HCEC 1CT (cell line): Measurements from ENCODE around the gene ABCC9.

Experiments used
- DNase-seq: peaks from one replicate; pipeline ENCODE4 v3.0.0-alpha.2; 2017

The ABCC9 gene

DNA sequence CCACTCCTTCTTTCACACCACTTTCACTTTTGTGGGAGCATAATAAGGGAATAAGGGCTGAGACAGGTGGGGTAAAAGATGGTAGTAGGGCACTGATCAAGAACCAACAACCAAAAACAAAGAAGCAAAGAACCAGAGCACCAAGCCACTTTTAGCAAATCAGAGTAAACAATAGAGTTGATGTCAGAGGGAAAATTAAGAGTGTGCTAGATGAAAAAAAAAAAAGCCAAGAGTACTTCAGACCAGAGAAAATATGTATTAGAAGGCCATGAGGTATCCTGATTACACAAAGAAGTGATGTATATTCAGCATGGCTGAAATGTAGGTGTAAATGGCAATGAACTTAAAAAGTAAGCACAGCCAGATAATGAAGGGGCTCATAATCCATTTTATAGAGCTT is 75.4 kb downstream of the ABCC9 start:
- no peak for DNase-seq

DNA sequence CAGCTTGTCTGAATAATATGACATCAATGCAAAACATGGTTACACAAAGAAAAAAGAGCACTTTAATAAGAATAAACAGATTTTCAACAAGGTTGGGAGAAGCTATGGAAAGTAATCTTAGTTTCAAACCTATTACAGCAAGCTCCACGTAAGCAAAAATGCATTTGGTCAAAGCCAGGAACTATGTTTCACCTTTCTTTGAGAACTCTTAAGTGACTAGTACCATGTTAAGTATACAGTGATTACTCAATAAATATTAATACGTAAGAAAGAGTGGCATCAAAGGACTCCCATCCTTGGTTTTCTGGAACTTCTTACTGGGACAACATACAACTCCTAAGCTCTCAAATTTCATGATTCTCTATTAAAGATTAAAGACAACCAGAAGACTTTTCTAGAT is 80.7 kb downstream of the ABCC9 start:
- DNase-seq: no peak

DNA sequence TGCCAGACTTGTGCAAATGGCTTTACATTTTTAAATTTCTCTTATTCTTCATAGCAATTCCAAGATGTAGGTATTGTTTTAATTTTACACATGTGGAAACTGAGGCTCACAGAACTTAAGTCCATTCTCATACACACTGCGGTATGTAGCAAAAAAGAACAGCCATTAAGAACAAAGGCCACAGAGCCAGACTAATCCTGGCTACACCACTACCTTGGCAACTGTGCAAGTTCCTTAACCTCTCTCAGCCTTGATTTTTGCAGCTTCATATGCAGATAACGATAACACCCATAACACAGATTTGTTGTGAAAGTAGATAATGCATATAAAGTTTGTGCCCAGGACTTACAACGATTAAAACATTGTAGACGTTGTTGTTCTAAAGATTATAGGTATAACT is 81.1 kb downstream of the ABCC9 start:
- no peak for DNase-seq

DNA sequence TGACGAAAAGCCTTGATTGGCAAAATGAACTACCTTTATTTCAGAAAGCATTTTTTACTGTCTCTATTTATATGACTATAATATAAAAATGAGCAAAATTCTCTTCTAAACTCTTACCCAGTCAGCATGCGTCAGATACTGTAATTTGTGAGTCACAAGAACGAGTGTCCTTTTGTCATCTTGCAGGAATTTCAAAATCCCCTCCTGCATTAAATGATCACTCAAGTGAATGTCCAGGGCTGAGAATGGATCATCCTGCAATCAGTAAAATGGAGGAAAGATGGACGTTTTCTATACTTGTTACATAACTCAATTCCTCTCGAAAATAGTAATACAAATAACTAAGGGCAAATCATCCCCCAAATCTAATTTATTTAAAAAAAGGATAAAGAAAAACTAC is 89.0 kb downstream of the ABCC9 start:
- peak; percentile 88 for DNase-seq

DNA sequence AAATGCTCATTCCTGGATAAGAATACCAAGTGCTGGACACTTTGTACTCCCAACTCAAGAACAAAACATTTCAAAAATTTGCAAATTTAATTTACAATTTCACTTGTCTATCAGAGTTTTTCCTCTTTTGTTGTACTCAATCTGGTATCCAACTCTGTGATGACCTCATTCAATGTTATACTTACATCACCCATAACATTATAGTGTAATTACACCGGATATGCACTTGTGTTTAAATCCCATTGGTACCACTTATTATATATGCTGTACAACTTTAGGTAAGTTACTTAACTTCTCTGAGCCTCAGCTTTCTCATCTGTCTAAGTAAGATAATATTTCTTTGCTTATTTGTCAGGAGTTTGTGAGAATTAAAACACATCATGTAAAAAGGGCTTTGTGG is 90.1 kb downstream of the ABCC9 start:
- DNase-seq: no peak

DNA sequence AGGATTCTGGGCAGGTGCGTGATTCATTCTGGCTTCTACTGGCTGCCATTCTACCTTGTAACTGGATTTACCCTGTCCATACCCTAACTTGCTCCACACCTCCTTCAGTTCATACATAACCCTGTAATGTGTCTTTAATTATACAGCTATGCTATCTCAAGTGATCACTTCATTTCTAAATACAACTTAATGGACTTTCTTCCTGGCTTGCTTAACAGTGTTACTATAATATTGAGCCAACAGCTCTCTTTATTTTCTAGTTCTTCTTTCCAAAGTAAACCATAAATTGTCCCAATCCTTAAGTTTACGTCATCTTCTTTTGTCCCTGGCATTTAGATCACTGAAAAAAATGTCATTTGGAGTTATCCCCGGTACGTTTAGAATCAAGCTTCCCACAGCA is 90.8 kb downstream of the ABCC9 start:
- no peak for DNase-seq

DNA sequence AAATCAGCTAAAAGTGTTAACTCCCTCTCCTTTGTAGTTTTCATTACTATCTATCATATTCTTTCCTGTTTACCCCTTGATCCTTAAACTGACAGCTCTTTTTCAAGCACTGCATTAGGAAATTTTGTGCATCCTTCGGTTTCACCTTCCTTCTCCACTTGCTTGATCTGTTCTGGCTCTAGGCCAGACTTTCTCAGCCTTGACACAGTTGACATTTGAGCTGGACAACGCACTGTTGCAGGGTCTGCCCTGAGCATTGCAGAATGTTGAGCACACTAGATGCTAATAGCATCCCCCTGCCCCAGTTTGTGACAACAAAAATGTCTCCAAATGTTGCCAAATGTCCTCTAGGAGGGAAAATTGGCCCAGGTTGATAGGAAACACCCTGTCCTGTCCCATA is 91.3 kb downstream of the ABCC9 start:
- no peak for DNase-seq

DNA sequence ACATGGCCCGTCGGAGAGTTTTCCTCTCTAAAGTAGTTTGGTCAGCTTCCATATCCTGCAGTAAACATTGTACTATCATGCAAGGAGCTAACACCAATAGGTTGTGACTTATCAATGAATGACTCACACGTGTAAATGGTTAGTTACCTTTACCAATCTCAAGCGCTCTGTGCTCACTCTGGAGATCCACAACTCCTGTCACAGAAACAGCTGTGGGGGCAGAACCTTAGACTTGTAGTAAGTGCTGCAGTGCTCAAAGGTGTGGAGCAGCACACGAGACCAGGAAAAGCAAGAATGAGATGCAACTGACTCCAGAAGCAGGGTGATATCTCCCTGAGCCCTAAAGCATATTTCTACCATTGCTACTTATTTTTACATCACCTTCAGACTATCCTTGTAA is 93.0 kb downstream of the ABCC9 start:
- no peak for DNase-seq

DNA sequence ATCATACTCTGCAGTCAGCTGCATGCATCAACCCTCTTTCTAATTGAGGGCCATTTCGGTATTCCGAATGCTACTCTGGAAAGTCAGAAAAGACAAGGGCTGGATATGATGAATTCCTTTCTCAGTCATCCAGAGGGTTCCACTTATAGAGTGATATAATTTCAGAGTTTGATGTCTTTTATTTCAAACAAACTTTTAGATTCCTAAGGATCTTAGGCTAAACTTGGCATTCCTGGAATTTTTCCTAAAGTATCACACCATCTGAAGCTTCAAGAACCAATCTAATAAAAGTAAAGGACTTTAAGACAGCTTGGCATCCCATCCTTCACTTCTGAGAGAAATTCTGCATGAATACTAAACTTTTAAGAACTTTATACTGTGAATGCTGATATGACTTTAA is 97.4 kb downstream of the ABCC9 start:
- no peak for DNase-seq

DNA sequence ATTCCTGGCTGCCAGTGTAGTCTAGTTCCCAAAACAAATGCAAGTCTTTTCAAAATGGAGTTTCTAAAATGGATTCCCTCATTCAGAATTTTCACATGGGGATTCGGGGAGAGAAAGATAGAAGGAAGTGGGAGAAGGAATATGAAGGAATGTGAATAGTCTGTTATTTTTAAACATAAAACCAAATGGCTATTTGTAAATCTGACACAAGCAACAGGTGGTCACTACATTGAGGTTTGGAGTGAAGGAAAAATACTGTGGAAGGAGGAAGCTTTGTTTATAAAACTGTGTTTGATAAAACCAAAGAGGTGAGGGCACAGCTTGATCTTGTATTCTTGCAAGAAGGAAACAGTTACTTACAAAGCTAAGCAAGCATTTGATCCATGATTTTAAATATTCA is 101.5 kb downstream of the ABCC9 start:
- DNase-seq: no peak

DNA sequence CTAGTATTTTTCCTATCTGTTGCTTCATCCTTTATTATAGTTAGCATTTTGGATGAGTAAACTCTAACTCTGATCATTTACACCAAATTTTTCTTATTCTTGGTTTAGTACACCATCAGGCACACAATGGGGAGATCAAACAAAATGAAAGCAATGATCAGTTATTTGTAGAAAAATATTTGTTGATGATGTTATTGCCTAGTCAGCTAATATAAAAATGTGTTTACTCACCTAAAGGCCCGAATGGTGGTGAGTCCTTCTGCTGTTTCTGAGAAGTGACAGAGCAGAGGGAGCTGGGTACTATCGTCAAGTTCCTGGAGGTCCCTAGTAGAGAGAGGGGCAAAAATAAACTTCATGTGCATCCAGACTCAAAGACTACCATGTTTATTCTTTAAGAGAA is 103.4 kb downstream of the ABCC9 start:
- no peak for DNase-seq

DNA sequence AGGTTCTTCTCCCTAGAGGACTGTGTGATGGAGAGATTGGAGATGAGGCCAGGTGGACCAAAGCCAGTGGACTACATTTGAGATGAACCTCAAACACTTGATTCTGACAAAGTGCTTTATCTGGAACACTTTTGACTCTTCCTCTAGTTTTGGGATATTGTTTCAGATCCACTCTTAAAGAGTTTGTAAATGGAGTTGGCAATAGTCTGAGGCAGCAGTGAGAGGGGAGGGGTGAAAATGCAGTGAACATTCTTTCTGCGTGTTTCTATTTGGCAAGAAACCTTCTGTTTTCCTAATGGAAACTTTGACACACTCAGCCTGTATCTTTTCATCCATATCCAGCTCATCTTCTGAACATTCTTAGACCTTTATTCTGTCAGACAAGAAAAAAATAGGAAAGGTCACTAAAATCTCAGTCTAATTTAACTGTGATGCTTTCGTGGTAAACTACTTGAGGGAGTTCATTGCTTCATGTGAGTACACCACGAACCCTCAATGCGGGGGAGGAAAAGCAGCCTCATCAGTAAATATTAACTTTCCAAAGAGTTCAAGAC is 109.4 kb downstream of the ABCC9 start:
- DNase-seq: peak; percentile 37

DNA sequence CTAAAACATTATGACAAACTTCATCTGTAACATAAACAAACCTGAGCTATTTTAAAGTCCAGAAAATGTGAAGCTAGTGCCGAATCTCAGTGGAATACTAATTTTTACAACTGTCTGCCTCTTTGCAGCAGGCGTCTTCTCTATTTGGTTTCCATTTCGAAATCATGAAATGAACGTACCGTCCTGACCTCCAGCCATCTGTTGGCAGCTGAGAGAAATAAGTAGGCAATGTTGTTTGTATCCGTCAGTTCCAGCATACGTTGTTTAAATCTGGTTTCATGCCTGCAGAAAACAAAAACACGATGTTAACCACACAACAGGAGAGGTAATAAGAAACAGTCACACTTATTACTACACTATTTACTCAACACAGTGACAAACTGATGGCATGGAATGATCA is 112.4 kb downstream of the ABCC9 start:
- peak; percentile 59 for DNase-seq

DNA sequence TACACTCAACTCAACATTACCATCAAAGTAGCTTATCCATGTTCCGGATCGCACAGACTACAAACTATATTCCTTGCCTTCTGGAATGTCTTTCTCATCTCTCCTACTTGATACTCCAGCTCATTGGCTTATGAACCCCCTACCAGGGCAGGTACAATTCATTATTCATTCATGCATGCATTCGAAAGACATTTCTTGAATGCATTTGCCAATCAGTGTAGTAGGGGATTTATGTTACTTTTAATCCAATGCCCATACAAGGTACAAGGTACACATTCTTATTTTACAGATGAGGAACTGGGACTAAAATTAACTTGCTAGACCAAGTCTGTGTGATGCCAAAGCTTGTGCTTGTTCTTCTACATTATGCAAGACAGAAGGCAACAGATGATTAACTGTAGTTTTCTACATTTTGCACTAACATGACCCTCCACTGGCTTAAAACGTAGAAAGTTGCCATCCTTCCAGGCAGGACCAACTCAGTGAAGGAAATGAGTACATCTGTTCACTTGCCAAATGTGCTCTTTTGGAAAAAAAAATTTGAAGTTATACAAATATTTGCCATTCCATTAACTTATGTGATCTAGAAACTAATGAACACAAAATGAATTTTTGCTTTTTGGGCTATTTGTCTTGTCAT is 113.0 kb downstream of the ABCC9 start:
- peak; percentile 10 for DNase-seq

DNA sequence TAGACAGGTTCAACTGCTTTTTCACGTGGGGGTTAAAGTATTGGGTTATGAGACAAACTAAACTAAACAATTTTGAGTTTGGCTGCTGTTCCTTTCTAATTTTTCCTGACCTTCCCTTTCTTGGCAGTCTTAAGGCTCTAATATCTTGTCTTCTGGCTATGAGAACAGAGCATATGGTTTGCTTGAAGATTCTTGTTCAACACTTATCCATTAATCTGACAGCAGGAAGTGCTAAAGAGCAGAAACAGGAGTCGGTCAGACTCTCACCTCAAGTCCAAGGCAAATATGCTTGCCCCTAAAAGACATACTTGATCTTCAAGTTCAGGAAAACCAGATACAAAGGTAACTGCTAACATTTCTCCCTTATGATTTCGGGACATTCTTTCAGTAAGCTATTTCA is 114.1 kb downstream of the ABCC9 start:
- no peak for DNase-seq

DNA sequence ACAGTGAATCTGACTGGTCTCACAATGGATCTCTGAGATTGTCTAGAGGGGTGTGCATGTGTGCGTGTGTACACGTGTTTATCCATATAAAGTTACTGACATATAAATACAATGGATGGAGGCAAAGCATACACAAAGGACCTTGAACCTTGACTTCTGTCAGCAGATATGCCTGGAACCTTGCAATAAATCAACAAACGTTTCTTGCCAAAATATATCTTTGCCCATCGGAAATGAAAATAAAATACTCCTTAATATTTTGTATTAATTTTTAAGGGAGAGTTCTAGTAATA is 114.7 kb downstream of the ABCC9 start:
- no peak for DNase-seq

DNA sequence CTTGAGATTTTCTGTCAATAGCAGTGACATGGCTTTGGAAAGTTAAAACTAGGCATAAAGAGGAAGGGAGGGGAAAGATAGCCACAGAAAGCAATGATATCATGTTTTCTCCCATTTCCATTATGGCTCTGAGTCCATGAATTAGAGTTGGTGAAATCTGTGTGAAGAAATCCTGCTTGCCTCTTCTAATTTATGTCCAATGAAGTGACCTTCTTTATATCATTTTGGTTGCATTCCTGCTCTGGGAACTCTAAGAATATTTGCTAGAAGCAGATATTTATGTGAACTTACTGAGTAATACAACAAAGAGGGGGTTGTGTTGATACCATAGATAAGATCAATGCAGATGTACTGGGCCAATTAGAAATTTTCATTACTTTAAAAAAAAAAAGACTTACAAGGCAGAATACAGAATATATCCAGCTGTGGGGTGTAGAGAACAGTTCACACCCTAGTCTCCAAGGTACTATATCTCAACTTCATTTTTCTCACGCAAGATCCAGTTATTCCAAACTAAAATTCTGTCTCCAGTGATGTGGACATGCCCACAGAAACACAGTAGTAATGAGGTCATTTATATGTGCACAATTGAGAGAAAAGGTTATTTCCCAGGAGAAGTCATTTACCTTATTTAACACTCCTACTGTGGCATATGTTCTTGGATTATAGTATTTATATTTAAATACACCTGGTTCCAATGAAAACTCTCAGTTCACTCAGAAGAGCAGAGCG is 115.2 kb downstream of the ABCC9 start:
- no peak for DNase-seq

DNA sequence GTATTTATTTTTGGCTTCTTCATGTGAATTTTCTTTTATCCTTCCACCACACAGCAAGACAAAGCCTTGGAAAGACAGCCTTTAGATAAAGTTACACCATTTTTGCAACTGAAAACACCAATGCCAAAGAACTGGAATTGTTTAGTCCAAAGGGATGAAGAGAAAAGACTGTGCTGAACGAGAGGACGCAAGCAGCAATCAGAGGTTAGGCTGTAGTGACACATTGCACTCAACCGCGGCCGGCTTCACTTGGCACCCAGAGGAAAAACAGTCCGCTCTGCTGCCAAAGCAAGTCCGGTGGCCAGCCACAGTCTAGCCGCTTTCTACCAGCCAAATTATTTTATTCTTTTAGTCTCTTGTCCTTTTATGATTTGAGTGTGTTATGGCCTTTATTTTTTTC is 117.6 kb downstream of the ABCC9 start:
- DNase-seq: no peak

DNA sequence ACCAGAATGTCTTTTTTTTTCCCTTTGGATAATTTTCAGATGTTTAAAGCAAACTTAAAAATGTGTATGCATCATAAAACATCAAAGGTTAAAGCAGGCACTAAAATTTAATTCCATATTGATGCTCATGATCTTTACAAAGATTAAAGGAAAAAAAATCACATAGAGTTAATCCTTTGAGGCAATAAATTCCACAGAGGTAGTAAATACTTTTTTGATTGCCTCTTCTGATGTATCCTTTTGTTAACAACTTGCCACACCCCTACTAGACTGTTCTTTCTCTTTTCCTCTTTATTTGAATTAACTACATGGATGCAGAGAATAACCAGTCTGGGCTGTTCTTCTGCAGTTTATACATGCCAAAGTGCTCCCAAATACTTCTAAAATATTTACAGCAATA is 121.5 kb downstream of the ABCC9 start:
- DNase-seq: no peak

DNA sequence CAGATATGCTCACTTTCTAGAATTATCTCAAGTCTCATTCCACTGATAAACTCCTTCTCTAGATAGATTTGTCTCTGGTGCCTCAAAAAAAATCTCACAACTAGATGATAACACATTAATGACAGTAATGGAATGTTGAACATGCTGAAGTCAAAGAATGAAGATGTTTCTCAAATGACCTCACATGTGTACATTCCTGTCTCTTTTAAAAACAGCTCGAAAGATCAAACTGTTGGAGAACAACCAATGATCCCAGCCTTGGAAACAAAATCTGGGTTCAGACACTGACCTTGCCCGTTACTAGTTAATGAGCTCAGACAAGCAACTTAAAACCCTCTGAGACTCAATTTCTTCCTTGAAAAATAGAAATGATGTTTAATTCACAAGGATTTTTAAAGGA is 122.0 kb downstream of the ABCC9 start:
- peak; percentile 57 for DNase-seq

DNA sequence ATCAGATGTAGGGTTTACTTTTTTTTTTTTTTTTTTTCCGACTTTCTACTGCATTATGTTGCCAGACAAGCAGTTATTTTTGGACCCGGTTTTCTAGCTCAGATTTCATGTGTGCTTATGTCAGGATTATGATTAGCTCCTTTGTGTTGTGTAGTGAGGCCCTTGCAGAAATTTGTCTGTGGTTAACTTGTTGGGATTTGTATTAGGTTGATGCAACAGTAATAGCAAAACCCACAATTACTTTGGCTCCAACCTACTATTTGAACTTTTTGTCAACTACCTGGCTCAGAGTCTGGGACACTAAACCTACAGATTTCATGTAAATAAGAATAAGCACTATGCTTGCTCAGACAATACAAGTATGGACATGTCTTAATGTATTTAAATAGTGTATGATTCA is 122.6 kb downstream of the ABCC9 start:
- DNase-seq: peak; percentile 35

DNA sequence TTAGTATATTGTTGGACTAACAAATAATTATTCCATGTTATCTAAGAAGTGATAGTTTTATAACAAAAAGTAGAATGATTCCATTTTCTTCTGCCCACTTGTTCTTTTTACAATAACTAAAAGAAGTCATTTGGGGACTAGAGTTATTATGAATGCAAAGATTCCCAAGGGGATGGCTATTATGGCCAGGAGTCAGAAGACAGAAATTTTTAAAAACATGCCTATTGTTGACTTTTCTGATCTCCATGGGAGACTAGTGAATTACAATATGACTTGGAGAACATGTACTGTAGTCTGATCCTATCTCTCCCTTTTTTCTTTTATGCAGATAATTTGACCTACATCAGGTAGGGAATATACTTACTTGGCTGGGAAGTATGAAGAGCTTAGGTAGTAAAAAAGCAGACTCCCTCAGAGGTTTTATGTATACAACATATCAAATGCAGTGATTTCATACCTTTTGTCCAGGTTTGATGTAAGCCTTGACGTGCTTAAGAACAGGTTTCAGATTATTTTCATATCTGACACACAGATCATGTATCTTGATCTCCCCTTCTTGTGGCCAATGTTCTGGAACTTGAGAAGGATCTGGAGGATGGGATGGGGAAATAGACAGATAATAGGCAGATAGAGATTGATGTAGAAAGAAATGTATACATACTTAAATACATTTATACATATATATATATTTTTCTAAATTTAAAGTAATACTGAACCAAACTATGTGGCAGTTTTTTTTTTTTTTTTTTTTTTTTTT is 125.7 kb downstream of the ABCC9 start:
- no peak for DNase-seq

DNA sequence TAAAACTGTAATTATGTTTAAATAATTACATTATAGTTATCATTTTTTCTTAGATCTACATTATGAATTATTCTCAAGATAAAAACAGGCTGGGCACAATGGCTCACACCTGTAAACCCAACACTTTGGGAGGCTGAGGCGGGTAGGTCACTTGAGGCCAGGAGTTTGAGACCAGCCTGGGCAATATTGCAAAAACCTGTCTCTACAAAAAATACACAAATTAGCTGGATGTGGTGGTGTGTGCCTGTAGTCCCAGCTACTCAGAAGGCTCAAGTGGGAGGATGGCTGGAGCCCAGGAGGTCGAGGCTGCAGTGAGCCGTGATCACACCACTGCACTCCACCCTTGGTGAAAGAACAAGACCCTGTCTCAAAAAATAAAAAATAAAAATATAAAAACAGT is 126.4 kb downstream of the ABCC9 start:
- DNase-seq: no peak

DNA sequence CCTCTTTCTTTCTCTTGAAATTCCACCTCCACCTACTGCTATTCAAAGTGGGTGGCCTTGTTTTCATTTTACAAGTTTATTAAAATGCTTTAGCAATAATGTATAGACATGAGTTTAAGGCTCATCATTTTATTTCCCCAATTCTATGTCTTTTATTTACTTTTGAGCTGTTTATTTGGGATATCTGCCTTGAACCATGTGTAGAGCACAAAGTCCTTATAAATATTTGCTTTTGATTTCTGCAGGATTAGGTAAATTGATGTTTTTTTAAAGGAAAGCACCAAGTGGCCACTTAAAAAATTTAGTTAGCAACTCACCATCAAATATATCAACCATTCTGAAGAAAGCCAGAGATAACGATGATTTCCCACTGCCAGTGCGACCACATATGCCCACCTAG is 126.9 kb downstream of the ABCC9 start:
- no peak for DNase-seq
